Choroid plexus epithelial cell (primary cell): ENCODE results near the gene SCYL3.
"Not testable (repeated sequence)": the region's sequence is repeated elsewhere in the genome, so short reads cannot be mapped to it uniquely, and the experiment has no call there.

Experiments
- DNase-seq: peaks from one replicate; pipeline ENCODE4 v3.0.0-alpha.2; 2010; ENCODE audit warnings: low read depth
- H3K4me3 ChIP-seq: 2 replicates; pipeline ENCODE4 v1.5.1; 2011; ENCODE audit warnings: low read depth, mild to moderate bottlenecking, control low read depth, low read length, moderate library complexity
- CTCF ChIP-seq: conservative IDR thresholded peaks from 2 replicates; pipeline ENCODE4 v1.5.1; 2011; ENCODE audit warnings: low read depth, mild to moderate bottlenecking, control low read depth, inconsistent platforms, low read length, moderate library complexity

Gene SCYL3

DNA sequence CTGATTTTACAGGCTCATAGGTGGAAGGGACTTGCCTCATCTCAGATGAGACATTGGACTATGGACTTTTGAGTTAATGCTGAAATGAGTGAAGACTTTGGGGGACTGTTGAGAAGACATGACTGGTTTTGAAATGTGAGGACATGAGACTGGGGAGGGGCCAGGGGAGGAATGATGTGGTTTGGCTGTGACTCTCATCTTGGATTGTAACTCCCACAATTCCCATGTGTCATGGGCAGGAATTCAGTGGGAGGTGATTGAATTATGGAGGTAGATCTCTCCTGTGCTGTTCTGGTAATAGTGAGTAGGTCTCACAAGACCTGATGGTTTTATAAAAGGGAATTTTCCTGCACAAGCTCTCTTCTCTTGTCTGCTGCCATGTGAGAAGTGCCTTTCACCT lies 20.8 kb downstream of the SCYL3 start:
- no peak for DNase-seq
- no peak overlapping the region for H3K4me3 ChIP-seq
- TF ChIP-seq CTCF = no peak

DNA sequence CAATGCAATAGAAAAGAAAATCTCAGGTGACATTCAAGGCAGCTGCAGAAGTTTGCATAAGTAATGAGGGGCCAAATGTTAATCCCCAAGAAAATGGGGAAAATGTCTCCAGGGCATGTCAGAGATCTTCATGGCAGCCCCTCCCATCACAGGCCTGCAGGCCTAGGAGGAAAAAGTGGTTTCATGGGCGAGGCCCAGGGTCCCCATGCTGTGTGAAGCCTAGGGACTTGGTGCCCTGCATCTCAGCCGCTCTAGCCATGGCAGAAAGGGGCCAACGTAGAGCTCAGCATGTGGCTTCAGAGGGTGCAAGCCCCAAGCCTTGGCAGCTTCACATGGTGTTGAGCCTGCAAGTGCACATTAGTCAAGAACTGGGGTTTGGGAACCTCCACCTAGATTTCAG lies 21.7 kb downstream of the SCYL3 start:
- DNase-seq, H3K4me3 ChIP-seq: not testable (repeated sequence)

- no peak for DNase-seq
- no peak overlapping the region for H3K4me3 ChIP-seq
- no peak for TF ChIP-seq CTCF
These were observed 24.3 kb downstream of the SCYL3 start for GRCh38 chr1:169869426-169869825.

GRCh38 chr1:169868978-169869377 lies 24.7 kb downstream of the SCYL3 start:
- DNase-seq = no peak
- no peak overlapping the region for H3K4me3 ChIP-seq
- TF ChIP-seq CTCF = no peak

- no peak for TF ChIP-seq CTCF
- no peak for DNase-seq
- no peak overlapping the region for H3K4me3 ChIP-seq
These were observed 26.6 kb downstream of the SCYL3 start for GRCh38 chr1:169867012-169867675.

GRCh38 chr1:169866577-169866976 lies 27.1 kb downstream of the SCYL3 start:
- H3K4me3 ChIP-seq = no peak overlapping the region
- no peak for TF ChIP-seq CTCF
- no peak for DNase-seq

- not testable (repeated sequence) for H3K4me3 ChIP-seq, DNase-seq
These were observed 29.2 kb downstream of the SCYL3 start for GRCh38 chr1:169864531-169864930.

DNA sequence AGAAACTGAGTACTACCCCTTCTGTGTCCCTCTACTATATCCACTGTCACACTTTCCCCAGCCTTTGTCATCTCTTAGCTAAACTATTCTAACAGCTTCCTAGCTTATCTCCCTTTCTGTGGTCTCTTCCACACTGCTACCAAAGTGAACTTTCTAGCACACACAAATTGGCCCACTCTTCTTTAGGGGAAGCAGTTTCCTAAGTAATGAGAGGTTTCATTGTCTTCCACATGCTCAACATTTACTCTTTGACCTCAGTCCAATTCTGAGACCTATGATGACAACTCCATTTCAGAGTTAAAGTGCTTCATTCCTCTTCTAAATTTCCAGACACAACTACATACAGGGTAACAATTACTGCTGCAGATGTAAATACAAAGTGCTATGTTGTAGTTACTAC lies 32.9 kb downstream of the SCYL3 start:
- TF ChIP-seq CTCF = no peak
- DNase-seq = no peak
- H3K4me3 ChIP-seq = no peak overlapping the region
